ENCODE data around the gene PRADC1. TPM values are rescaled to one million over a fixed set of nuclear protein-coding genes. Genes with fewer than 3 reads are reported as not detected.
"Not testable (repeated sequence)": the region's sequence is repeated elsewhere in the genome, so short reads cannot be mapped to it uniquely, and the experiment has no call there.

PRADC1 gene
- total RNA-seq, 2 donors from 2014 or later: 21.4 to 26.3 TPM

DNA sequence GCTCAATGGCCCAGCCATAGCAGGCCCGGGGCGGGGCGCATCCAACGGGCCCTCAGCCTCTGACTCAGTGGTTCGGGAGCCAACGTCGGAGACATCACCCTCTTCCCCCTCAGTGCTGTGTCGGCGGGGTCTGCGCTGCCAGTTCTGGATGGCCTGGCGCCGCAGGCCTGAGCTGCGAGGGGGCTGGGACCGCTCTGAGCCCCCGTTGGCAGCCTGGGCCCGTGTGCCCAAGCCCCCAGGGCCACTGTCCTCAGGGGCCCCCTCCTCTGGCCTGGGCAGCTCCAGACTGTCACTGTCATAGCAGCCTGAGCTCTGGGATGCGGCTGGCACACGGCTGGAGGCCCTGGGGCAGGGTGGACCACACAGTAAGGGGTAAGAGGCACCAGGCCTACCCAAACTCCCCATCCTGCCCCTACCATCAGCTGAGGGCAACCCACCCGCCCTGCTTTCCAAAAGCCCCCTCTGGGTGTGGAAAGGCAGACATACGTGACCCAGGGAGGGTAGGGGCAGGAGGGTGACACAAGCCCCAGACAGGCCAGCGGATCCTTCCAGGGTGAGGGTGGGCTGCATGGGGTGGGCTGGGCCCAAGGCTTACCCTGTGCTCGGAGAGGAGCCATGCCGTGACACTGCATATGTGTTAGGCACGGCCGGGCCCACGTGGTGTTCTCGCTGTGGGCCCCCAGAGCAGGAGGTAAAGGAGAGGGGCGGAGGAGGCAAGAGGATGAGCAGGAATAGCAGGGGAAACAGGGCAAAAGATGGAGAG, 32.4 kb upstream of the PRADC1 start:
- WGBS: 93% methylated on average over 13 of the region's 28 CpGs
- Histone ChIP-seq H3K9me3 (no peaks in the 10 kb centered on the region), H3K4me3 (no peak overlapping the region), H3K4me1 (replicated peaks) (peaks cover 2% of the 10 kb centered on the region), H3K27me3 (replicated peaks; ENCODE audit: insufficient read depth) (no peaks in the 10 kb centered on the region), H3K36me3 (no peaks in the 10 kb centered on the region), H3K27ac (no peak overlapping the region)
- intact Hi-C loops (cut with DNase I): no loop called here
- no peak for DNase-seq (ENCODE audit: low spot score)
- TF ChIP-seq POLR2A (IDR thresholded peaks at IDR 0.05): no peak
- no peak for TF ChIP-seq POLR2AphosphoS5 (IDR thresholded peaks at IDR 0.05)
- no peak for TF ChIP-seq CTCF (IDR thresholded peaks at IDR 0.05)

DNA sequence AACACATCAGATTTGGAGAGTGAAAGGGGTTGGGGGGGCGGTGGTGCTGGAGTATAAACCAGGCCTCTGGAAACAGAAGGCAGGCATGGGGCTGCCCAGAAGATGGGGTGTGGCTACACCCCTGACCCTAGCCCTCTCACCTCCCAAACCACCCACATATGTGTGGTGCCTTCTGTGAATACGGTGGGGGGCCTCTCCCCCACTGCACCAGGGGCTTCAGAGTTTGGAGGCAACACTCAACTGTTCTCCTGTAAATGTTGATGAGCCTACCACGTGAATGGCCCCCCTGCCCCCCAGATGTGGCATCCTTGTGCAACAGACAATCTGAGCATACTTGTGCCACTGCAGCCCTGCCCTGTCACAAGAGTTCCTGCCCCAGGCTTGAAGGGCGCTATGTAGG, 31.7 kb upstream of the PRADC1 start:
- intact Hi-C loops (cut with DNase I): no loop called here
- H3K36me3 ChIP-seq: no peaks in the 10 kb centered on the region
- no peaks in the 10 kb centered on the region for H3K9me3 ChIP-seq
- H3K27me3 ChIP-seq (replicated peaks; ENCODE audit: insufficient read depth): no peaks in the 10 kb centered on the region
- WGBS: 87% methylated on average over 4 of the region's 4 CpGs
- peaks cover 2% of the 10 kb centered on the region for H3K4me1 ChIP-seq (replicated peaks)
- H3K4me3 ChIP-seq: no peak overlapping the region
- no peak for TF ChIP-seq POLR2A (IDR thresholded peaks at IDR 0.05)
- TF ChIP-seq POLR2AphosphoS5 (IDR thresholded peaks at IDR 0.05): no peak
- TF ChIP-seq CTCF (IDR thresholded peaks at IDR 0.05): no peak
- no peak for DNase-seq (ENCODE audit: low spot score)
- H3K27ac ChIP-seq: no peak overlapping the region

- no peak for DNase-seq (ENCODE audit: low spot score)
- H3K4me1 ChIP-seq (replicated peaks): peaks cover 2% of the 10 kb centered on the region
- H3K27me3 ChIP-seq (replicated peaks; ENCODE audit: insufficient read depth): no peaks in the 10 kb centered on the region
- no peaks in the 10 kb centered on the region for H3K36me3 ChIP-seq
- no peaks in the 10 kb centered on the region for H3K9me3 ChIP-seq
- intact Hi-C loops (cut with DNase I): no loop called here
- no peak overlapping the region for H3K27ac ChIP-seq
- H3K4me3 ChIP-seq: no peak overlapping the region
- 93% methylated on average over 15 of the region's 15 CpGs for WGBS
- TF ChIP-seq CTCF (IDR thresholded peaks at IDR 0.05): no peak
- TF ChIP-seq POLR2A (IDR thresholded peaks at IDR 0.05): no peak
- no peak for TF ChIP-seq POLR2AphosphoS5 (IDR thresholded peaks at IDR 0.05)
Measured at GRCh38 chr2:73264332-73264606, 31.2 kb upstream of the PRADC1 start.

DNA sequence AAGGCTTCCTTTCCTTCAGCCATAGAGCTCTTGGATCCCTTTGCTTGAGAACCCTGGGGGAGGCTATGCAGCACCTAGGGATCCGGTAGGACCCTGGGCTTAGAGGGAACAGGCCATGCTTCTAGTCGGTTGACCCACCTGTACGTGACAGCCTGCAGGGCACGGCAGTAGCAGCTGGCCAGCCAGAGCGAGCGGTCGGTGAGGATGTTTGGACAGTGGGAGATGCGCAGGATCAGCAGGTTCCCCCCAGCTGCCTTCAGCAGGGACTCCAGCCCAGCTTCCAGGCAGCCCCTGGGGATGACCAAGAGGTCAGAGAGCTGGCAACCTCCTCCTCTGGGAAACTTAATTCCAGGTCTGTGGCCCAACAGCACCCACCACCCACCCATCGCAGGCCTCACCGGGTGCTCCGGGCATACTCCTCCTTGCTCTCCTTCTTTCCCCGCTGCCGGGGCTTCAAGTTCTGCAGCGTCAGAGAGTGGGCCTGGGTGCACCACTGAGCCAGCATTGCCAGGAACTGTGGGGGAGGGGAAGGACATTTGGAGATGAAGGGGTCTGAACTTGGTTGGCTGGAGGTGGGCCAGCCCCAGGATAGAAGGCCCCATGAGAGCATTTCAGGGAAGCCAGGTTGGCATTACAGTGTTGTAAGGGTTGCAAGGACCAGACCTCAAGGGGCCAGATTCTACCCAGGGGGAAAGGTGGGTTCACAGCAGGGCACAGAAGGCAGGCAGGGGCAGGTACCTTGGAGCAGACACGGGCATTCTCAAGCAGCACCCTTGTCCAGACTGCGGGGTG, 30.7 kb upstream of the PRADC1 start:
- intact Hi-C loops (cut with DNase I): no loop called here
- no peak for DNase-seq (ENCODE audit: low spot score)
- WGBS: 92% methylated on average over 16 of the region's 16 CpGs
- Histone ChIP-seq H3K27ac (no peak overlapping the region), H3K4me3 (no peak overlapping the region), H3K36me3 (no peaks in the 10 kb centered on the region), H3K9me3 (no peaks in the 10 kb centered on the region), H3K4me1 (replicated peaks) (peaks cover under 1% of the 10 kb centered on the region), H3K27me3 (replicated peaks; ENCODE audit: insufficient read depth) (no peaks in the 10 kb centered on the region)
- TF ChIP-seq CTCF (IDR thresholded peaks at IDR 0.05) (no peak), POLR2A (IDR thresholded peaks at IDR 0.05) (no peak), POLR2AphosphoS5 (IDR thresholded peaks at IDR 0.05) (no peak)

- H3K4me1 ChIP-seq (replicated peaks); DNase-seq (ENCODE audit: low spot score); intact Hi-C loops (cut with DNase I); H3K27ac ChIP-seq; H3K36me3 ChIP-seq; H3K27me3 ChIP-seq (replicated peaks; ENCODE audit: insufficient read depth); H3K4me3 ChIP-seq; H3K9me3 ChIP-seq: not testable (repeated sequence)
- 94% methylated on average over 18 of the region's 18 CpGs for WGBS
Measured at GRCh38 chr2:73262691-73263429, 29.8 kb upstream of the PRADC1 start.

Data from prostate gland (tissue), 2 donors.